SH-SY5Y (cell line): ENCODE results near the gene NFIA.

Source experiments
- GATA2 ChIP-seq: IDR thresholded peaks from 2 replicates; pipeline ENCODE4 v1.6.1; 2011; ENCODE audit warnings: mild to moderate bottlenecking, low read depth, low read length
- GATA3 ChIP-seq: IDR thresholded peaks from 2 replicates; pipeline ENCODE4 v1.6.1; 2011; ENCODE audit warnings: low read depth, mild to moderate bottlenecking, low read length, moderate library complexity

DNA sequence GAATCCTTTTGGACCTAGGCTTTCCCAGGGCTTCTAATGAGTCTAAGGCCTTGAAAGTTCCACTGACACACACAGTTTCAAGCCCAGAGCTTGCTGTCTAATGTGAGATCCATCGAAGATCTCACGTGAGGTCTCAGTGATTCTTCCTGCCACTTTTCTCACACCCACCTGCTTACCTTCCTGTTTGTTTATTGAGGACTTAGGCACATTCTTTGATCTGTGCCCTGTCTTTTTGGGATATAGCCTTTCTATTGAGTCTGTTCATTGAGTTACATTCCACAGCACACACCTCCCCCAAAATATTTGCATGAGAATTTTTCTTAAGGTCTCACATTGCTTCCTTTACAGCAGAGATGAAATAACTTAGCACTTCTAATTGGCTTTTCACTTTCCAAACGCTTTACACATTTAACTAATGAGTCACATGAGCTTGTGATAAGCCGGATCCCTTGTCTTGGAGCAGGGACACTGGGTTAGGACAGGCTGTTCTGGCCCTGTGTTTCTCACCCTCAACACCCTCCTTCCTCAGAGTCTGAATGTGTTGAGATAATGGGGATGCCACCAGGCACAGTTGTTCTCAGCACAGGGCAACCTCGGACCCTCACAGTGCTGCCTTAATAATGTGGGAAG, 354.2 kb downstream of the NFIA start:
- TF ChIP-seq GATA3 (no peak), GATA2 (no peak)
